Mucosa of descending colon (tissue), 3 donors: ENCODE results near the gene C10orf53. TPM values are rescaled to one million over a fixed set of nuclear protein-coding genes. Genes with fewer than 3 reads are reported as not detected.
"Not testable (repeated sequence)": the region's sequence is repeated elsewhere in the genome, so short reads cannot be mapped to it uniquely, and the experiment has no call there.

Experiments used
- ATAC-seq: fragments of 200-7000 bp; cut with Tn5 transposase; one replicate; pipeline ENCODE4 v1.9.1; 2020; ENCODE audit warnings: mild to moderate bottlenecking, moderate library complexity
- DNase-seq, 3 donors: peaks; one replicate each; pipeline ENCODE4 v3.0.0-alpha.2; 2020
- H3K36me3 ChIP-seq: fragments of 200-600 bp; one replicate; pipeline ENCODE4 v1.8.0; 2021; ENCODE audit warnings: low read depth, mild to moderate bottlenecking
- H3K4me1 ChIP-seq: fragments of 200-600 bp; one replicate; pipeline ENCODE4 v1.8.0; 2021; ENCODE audit warnings: low read depth, mild to moderate bottlenecking
- H3K4me3 ChIP-seq: fragments of 200-600 bp; one replicate; pipeline ENCODE4 v1.8.0; 2021; ENCODE audit warnings: mild to moderate bottlenecking
- H3K9me3 ChIP-seq: fragments of 200-600 bp; one replicate; pipeline ENCODE4 v1.8.0; 2021; ENCODE audit warnings: mild to moderate bottlenecking
- CTCF ChIP-seq: fragments of 200-600 bp; IDR thresholded peaks from one replicate; pipeline ENCODE4 v1.8.0; 2022; ENCODE audit warnings: antibody characterized with exemption, mild to moderate bottlenecking
- intact Hi-C, 2 donors: fragments of 100-400 bp; cut with DNase I in 1 of 2; cut with micrococcal nuclease in 1 of 2; formaldehyde crosslinking; loops; one replicate each; pipeline versions ENCODE4 v1.11.0 to v1.11.1; 2022; cut with DNase I, micrococcal nuclease
- total RNA-seq, 3 donors: library from RNA; stranded (reverse); fragmentation: NEBNext Ultra II Directional in 2 of 3; extraction: Animal tissue kit (Norgen Biotek cat#: 25700) in 2 of 3; gene quantifications; one replicate each; pipeline versions ENCODE4 v1.2.1 to v1.2.4, GENCODE V29; 2021 to 2023
- donor health status: DM: no; HTN: no; CAD: no; lungs with moderate emphysema.
- donor health status: DM: no; HTN: no; CAD: no.
- donor health status: DM: no; HTN: yes; CAD: no.

C10orf53 gene
- total RNA-seq, 3 donors from 2014 or later, result not detected

GRCh38 chr10:49709934-49710333 is 30.5 kb downstream of the C10orf53 start:
- Histone ChIP-seq H3K4me3 (no peak overlapping the region), H3K9me3 (no peaks in the 10 kb centered on the region), H3K4me1 (no peaks in the 10 kb centered on the region), H3K36me3 (no peaks in the 10 kb centered on the region)
- DNase-seq (no peak), ATAC-seq (no peak)
- TF ChIP-seq CTCF, result no peak
- intact Hi-C loops, result no loop called here

- no peak for TF ChIP-seq CTCF
- intact Hi-C loops, result no loop called here
- no peak overlapping the region for H3K4me3 ChIP-seq
Observed at GRCh38 chr10:49710966-49711365, 31.5 kb downstream of the C10orf53 start.

GRCh38 chr10:49711481-49711880 is 32.0 kb downstream of the C10orf53 start:
- Histone ChIP-seq H3K36me3 (no peaks in the 10 kb centered on the region), H3K4me3 (no peak overlapping the region), H3K9me3 (no peaks in the 10 kb centered on the region), H3K4me1 (no peaks in the 10 kb centered on the region)
- ATAC-seq (no peak), DNase-seq (no peak)
- TF ChIP-seq CTCF, result no peak
- intact Hi-C loops, result no loop called here

More at GRCh38 chr10:49710966-49711365, 31.5 kb downstream of the C10orf53 start:
- Histone ChIP-seq H3K9me3 (no peaks in the 10 kb centered on the region), H3K36me3 (no peaks in the 10 kb centered on the region), H3K4me1 (no peaks in the 10 kb centered on the region)
- no peak for ATAC-seq
- no peak for DNase-seq

- DNase-seq (no peak), ATAC-seq (no peak)
- no peak for TF ChIP-seq CTCF
- no peak overlapping the region for H3K4me3 ChIP-seq
- intact Hi-C loops, result no loop called here
- H3K36me3 ChIP-seq, result no peaks in the 10 kb centered on the region
- H3K9me3 ChIP-seq, result no peaks in the 10 kb centered on the region
- no peaks in the 10 kb centered on the region for H3K4me1 ChIP-seq
Observed at GRCh38 chr10:49713266-49713665, 33.8 kb downstream of the C10orf53 start.

- H3K9me3 ChIP-seq, H3K36me3 ChIP-seq, H3K4me3 ChIP-seq, intact Hi-C loops, H3K4me1 ChIP-seq, ATAC-seq, DNase-seq: not testable (repeated sequence)
Observed at GRCh38 chr10:49715157-49715556, 35.7 kb downstream of the C10orf53 start.

GRCh38 chr10:49726593-49726992 is 47.1 kb downstream of the C10orf53 start:
- DNase-seq (no peak), ATAC-seq (no peak)
- intact Hi-C loops, result no loop called here
- no peak overlapping the region for H3K4me3 ChIP-seq
- TF ChIP-seq CTCF, result no peak
- no peaks in the 10 kb centered on the region for H3K36me3 ChIP-seq
- H3K9me3 ChIP-seq, result peaks cover 3% of the 10 kb centered on the region
- H3K4me1 ChIP-seq, result no peaks in the 10 kb centered on the region
